Neutrophil (primary cell): ENCODE data around the gene TFEB.

Experiments
- H3K27ac ChIP-seq: fragments of 200-600 bp; sonication (generic); 2 replicates; pipeline ENCODE4 v1.5.1; 2016; ENCODE audit warnings: mild to moderate bottlenecking, moderate library complexity
- H3K27me3 ChIP-seq: fragments of 200-600 bp; sonication (generic); 2 replicates; pipeline ENCODE4 v1.6.0; 2016; ENCODE audit warnings: mild to moderate bottlenecking
- H3K36me3 ChIP-seq: fragments of 200-600 bp; sonication (generic); 2 replicates; pipeline ENCODE4 v1.5.1; 2017
- H3K4me1 ChIP-seq, 2 experiments: fragments of 200-600 bp in 1 of 2; sonication (generic) in 1 of 2; 1 replicate in 1 of 2; 2 replicates in 1 of 2; pipeline versions ENCODE4 v1.5.1 to v1.6.1; 2013 to 2016; ENCODE audit warnings: low read depth in 1 of 2, low read length in 1 of 2, mild to moderate bottlenecking in 1 of 2, moderate library complexity in 1 of 2; ENCODE audit not compliant: control insufficient read depth in 1 of 2, insufficient read depth in 1 of 2
- H3K4me3 ChIP-seq, 2 experiments: fragments of 200-600 bp in 1 of 2; sonication (generic) in 1 of 2; 1 replicate in 1 of 2; 2 replicates in 1 of 2; pipeline ENCODE4 v1.5.1; 2013 to 2016; ENCODE audit warnings: low read depth in 1 of 2, low read length in 1 of 2, mild to moderate bottlenecking in 1 of 2, moderate library complexity in 1 of 2
- H3K9me3 ChIP-seq: fragments of 200-600 bp; sonication (generic); 2 replicates; pipeline ENCODE4 v1.5.1; 2016
- CTCF ChIP-seq: fragments of 200-600 bp; sonication (generic); IDR thresholded peaks from 2 replicates; pipeline ENCODE4 v1.5.1; 2016; ENCODE audit warnings: antibody characterized with exemption

The TFEB gene

DNA sequence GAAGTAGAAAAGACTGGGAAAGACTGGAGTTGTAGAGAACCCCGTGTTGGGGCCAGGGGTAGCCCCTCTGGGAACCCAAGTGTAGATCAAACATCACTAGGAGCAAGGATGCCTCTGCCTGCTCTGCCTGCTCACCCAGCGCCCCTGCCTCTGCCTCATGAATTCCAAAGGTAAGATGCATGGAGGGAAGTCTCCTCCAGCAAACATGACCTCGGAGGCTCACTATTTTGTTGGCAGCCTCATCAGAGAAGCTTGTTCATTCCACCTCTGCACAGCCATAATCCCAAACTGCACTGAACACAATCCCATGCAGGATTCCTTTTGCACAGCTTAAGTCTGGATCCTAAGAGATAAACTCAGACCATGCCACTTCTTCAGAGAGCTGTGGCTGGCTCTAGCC, 39.4 kb upstream of the TFEB start:
- no peak for TF ChIP-seq CTCF
- H3K9me3 ChIP-seq: no peaks in the 10 kb centered on the region
- H3K36me3 ChIP-seq: peaks cover 54% of the 10 kb centered on the region
- no peaks in the 10 kb centered on the region for H3K27me3 ChIP-seq
- H3K27ac ChIP-seq: no peak overlapping the region
- H3K4me3 ChIP-seq: no peak overlapping the region
- peaks cover 30 to 37% of the 10 kb centered on the region in 2 experiments for H3K4me1 ChIP-seq

- Histone ChIP-seq H3K27me3 (no peaks in the 10 kb centered on the region), H3K4me3 (no peak overlapping the region), H3K4me1 (peaks cover 0 to 5% of the 10 kb centered on the region in 2 experiments), H3K27ac (no peak overlapping the region), H3K36me3 (peaks cover 65% of the 10 kb centered on the region), H3K9me3 (no peaks in the 10 kb centered on the region)
- no peak for TF ChIP-seq CTCF
Observed at GRCh38 chr6:41771058-41771983, 35.9 kb upstream of the TFEB start.

GRCh38 chr6:41770381-41771057, 35.1 kb upstream of the TFEB start:
- no peak for TF ChIP-seq CTCF
- H3K9me3 ChIP-seq: no peaks in the 10 kb centered on the region
- peaks cover 64% of the 10 kb centered on the region for H3K36me3 ChIP-seq

GRCh38 chr6:41769376-41769775, 34.0 kb upstream of the TFEB start:
- H3K36me3 ChIP-seq: peaks cover 53% of the 10 kb centered on the region
- H3K27ac ChIP-seq: no peak overlapping the region
- no peaks in the 10 kb centered on the region for H3K4me1 ChIP-seq
- H3K27me3 ChIP-seq: no peaks in the 10 kb centered on the region
- no peaks in the 10 kb centered on the region for H3K9me3 ChIP-seq
- no peak for TF ChIP-seq CTCF
- H3K4me3 ChIP-seq: no peak overlapping the region

More at GRCh38 chr6:41770381-41771057, 35.1 kb upstream of the TFEB start:
- H3K27me3 ChIP-seq: no peaks in the 10 kb centered on the region
- no peak overlapping the region for H3K4me3 ChIP-seq
- no peaks in the 10 kb centered on the region for H3K4me1 ChIP-seq
- H3K27ac ChIP-seq: no peak overlapping the region

DNA sequence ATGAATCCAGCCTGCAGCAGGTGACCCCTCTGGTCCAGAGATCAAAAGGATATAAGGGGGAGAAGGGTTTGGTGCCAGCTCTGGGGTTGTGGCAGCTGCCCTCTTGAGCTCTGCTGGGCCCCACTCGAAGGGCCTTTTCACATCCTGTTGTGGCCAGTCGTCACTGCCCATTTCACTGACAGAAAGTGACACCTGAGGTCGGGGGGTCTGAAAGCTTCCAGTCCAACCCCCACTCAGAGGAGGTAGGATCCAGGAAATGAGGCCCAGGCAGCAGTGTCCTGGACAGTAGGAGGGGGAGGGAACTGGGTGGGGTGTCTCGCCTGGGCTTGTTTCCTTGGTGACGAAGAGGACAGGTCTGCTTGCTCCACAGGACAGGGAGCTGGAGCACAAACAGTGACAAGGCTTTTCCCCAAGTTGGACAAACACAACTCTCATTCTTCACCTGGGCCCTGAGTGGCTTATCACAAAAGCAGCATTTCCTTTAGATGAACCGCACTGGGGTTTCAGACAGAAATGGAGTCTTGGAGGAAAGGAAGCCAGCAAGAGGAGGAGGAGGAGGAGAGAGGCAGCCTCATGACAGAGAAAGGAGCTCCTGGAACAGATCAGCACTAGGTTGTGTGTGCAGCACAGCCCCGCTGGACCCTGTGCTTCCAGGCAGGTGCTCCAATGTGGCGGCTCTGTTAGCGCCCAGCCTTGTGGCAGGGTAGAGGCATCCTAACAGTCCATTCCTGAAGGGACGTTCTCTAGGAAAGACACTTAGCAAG, 33.3 kb upstream of the TFEB start:
- Histone ChIP-seq H3K4me3 (no peak overlapping the region), H3K27me3 (no peaks in the 10 kb centered on the region), H3K4me1 (no peaks in the 10 kb centered on the region), H3K36me3 (peaks cover 46% of the 10 kb centered on the region), H3K9me3 (no peaks in the 10 kb centered on the region), H3K27ac (no peak overlapping the region)
- TF ChIP-seq CTCF: no peak
